HG03280 (cell line): ENCODE results near the gene ACVR1.
"Not testable (repeated sequence)": the region's sequence is repeated elsewhere in the genome, so short reads cannot be mapped to it uniquely, and the experiment has no call there.

Experiments
- ATAC-seq: cut with Tn5 transposase; IDR thresholded peaks from one replicate; pipeline ENCODE4 v1.9.1; 2021; ENCODE audit warnings: mild to moderate bottlenecking, moderate library complexity; ENCODE audit not compliant: unreplicated experiment

ACVR1 gene

DNA sequence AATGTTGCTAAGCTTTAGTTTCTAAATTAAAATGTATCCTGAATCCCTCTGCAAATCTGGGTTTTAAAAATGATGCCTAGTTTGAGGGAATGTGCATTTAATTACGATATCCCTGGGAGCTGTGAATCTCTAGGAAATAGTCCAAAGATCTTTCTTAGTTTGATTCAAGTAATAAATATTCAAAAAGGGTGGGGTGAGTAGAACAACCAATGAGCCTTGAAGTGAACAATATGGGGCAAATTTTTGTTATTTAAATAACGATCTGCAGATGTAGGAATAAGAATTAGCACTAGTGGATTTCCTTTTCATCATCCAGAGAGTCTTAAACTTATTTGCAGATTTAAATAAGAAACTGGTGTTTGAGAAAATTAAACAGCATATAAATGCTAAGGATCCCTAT, 106.3 kb downstream of the ACVR1 start:
- no peak for ATAC-seq

DNA sequence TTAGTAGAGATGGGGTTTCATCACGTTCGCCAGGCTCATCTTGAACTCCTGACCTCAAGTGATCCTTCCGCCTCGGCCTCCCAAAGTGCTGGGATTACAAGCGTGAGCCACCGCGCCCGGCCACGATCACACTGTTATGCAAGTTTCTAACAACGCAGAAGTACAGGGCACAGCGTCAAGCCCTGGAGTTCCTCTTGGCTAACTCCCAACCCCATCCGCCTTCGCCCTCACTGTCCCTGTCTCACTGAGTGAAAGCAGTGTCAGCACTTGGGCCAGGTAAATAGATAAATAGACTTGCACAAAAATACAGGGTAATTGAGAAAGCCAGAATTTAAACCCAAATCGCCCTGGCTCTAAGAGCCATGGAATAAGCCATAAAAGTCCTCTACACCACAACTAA, 111.7 kb downstream of the ACVR1 start:
- no peak for ATAC-seq

DNA sequence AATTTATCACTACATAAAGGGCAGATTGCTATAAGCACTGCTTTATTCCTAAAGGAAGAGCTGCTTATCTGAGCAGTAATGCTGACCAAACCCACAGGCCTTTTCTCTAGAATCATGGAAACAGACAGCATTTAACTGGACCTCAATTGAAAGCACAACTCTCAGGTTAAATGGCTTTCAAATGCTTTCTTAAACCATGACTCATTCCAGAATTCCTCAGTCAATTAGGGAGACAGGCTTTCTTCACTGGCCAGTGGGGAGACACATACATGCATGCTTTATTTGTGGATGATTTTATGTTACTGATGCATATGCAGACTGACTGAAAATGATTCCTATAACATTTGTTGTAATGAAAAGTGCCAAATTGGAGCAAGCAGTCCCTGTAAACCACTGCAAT, 114.6 kb downstream of the ACVR1 start:
- ATAC-seq, result no peak

DNA sequence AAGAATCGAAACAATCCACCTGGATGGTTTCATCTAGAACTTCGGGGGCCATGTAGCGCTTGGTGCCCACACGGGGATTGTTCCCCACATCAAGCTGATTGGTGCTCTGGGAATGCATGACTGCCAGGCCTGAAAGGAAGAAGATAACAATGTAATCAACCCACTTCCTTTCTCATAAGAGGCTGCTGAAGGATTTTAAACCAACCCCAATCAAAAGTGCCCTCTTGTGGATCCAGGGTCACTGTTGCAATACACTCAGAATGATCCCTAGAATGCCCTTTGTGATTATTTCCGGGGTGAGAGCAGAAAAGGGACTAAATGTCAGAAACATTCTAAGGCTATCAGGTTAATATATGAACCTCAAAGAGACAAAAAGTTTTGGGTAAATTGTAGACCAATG, 115.2 kb downstream of the ACVR1 start:
- no peak for ATAC-seq

DNA sequence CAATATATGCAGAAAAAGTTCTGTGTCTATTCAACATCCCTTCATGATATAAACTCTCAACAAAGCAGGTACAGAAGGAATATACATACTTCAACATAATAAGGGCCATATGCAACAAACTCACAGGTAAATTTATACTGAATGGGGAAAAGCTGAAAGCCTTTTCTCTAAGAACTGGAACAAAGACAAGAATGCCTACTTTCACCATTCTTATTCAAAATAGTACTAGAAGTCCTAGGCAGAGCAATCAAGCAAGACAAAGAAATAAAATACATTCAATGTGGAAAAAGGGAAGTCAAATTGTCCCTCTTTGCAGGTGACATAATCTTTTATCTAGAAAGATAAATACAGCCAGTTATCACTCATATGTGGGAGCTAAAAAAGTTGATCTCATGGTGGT, 116.3 kb downstream of the ACVR1 start:
- ATAC-seq, result no peak

DNA sequence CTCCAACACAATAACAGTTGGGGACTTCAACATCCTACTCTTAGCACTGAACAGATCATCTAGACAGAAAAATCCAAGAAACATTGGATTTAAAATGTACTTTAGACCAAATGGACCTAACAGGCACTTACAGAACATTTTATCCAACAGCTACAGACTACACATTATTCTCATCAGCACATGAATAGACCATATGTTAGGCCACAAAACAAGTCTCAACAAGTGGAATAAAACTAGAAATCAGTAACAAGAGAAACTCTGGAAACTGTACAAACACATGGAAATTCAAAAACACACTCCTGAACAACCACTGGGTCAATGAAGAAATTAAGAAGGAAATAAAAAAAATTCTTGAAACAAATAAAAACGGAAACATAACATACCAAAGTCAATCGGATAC, 117.5 kb downstream of the ACVR1 start:
- no peak for ATAC-seq

DNA sequence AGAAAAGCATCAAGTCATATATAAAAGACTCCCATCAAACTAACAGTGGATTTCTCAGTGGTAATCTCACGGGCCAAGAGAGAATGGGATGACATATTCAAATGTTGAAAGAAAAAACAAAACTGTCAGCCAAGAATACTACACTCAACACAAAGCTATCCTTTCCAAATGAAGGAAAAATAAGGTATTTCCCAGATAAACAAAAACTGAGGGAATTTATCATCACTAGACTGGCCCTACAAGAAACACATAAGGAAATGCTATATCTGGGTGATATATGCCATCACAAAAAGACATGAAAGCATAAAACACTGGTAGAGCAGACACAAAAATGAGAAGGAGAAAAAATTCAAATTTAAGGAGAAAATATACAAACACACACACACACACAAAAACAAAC, 118.6 kb downstream of the ACVR1 start:
- no peak for ATAC-seq

DNA sequence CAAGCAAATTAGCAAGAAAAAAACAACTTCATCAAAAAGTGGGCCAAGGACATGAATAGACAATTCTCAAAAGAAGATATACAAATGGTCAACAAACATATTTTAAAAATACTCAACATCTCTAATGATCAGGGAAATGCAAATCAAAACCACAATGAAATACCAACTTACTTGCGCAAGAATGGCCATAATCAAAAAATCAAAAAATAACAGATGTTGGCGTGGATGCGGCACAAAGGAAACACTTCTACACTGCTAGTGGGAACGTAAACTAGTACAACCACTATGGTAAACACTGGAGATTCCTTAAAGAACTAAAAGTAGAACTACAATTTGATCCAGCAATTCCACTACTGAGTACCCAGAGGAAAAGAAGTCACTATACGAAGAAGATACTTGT, 119.7 kb downstream of the ACVR1 start:
- not testable (repeated sequence) for ATAC-seq

DNA sequence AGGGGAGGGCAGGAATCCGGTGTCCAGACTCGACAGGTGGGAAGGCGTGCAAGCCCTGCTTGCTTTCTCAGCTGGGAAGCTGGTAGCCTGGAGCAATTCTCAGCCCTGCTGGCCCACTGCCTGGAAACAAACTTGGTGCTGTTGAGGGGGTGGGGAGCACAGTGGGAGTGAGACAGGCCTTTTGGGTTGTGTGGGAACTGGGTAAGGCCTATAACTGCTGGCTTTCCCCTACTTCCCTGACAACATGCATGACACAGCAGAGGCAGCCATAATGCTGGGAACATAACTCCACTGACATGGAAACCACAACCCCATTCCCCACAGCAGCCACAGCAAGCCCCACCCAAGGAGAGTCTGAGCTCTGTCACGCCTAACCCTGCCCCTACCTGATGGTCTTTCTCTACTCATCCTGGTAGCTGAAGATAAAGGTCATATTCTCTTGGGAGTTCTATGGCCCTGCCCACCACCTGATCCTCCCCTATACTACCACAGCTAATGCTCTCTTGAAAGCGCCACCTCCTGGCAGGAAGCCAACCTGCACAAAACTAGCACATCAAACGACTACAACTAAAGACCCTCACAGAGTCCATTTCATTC, 124.6 kb downstream of the ACVR1 start:
- peak; percentile 61 for ATAC-seq

DNA sequence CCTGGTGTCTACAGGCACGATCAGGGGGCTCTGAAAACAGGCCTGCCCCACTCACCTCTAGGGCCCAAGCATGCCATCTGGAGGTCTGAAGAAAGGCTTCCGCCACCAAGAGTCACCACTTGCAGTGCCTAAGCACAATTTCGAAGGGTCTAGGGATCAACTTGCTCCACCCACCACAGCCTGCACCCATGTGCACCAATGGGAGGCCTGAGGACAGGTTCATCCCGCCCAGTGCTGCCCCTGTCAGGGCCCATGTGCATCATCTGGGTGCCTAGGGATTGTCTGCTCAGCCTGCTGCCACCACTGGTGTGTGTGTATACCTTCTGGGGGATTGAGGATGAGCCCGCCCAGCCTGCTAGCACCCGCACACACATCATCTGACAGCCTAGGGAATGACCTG, 126.4 kb downstream of the ACVR1 start:
- no peak for ATAC-seq

DNA sequence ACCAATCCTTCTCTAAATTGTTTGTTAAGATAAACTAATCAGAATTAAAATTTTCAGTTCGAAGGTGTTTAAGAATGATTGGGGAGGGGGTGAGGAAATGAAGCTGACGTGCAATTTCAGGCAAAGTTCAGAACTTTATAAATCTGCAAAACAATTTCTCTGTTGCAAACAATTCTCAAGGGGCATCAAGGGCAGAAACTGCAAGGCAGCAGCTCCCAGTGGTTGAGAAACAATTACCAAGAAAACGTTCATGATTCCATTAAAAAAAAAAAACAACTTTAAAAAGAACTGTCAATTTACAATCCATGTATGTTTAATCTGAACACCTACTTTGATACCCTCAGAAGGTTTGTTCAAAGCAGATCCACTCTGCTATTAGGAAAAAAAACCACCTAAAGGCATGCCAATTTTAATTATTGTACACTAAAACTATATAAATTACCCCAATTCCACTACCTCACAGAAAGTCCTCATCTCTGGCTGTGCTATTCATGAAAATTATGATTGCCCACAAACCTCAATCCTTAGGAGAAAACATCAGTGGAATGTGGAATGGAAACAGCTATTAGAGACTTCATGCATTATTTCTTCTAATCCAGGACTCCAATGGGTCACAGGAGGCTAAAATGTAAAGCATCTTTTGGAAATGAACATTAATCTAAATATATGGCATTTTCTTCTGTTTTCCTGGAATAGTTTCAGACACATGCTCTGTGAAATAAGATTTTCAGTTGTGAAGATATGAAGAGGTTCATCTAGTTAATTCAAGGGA, 127.6 kb downstream of the ACVR1 start:
- no peak for ATAC-seq

DNA sequence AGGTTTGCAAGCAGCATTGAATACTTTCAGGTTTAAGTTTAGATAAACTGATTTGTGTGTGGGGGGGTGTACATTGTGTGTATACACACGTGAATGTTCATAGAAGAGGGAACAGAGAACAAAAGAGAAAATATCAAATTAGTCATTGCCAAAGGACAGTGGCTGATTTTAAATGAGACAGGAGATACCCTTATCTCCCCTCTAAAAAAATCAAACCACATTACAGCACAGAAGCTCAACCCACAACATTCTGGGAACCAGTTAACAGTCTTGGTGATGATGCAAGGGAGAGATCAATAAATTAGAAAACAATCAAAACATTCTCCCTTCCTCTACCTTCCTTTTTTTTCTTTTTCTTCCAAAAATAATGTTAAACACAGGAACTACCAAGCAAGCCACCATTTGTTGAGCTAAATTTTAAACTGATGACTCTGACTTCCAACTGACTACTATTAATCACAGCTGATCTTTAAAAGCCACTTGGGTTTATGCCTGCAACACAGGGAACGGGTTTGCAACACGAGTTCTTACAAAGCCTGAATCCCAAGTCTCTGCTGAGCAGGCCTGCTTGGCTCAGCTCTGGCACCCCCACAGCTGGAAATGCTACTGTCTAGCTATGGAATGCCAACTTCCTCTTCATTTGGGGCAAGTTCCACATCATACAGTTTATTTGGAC, 128.3 kb downstream of the ACVR1 start:
- no peak for ATAC-seq

DNA sequence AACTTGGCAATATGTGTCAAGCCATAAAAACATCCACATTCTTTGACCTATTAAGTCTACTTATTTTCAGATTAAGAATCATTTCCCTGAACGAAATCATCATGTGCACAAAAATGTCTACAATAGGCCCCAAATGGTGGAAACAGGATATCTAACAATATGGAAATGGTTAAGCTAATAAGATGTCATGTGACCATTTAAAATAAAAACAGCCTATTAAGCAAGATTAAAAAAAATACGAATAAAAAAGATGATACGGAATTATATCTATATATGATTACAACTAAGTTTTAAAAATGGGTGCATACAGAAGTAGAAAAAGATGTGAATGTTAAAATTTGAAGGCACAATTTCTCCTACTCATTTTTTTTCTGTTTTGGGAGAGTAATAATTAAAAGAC, 128.8 kb downstream of the ACVR1 start:
- no peak for ATAC-seq

DNA sequence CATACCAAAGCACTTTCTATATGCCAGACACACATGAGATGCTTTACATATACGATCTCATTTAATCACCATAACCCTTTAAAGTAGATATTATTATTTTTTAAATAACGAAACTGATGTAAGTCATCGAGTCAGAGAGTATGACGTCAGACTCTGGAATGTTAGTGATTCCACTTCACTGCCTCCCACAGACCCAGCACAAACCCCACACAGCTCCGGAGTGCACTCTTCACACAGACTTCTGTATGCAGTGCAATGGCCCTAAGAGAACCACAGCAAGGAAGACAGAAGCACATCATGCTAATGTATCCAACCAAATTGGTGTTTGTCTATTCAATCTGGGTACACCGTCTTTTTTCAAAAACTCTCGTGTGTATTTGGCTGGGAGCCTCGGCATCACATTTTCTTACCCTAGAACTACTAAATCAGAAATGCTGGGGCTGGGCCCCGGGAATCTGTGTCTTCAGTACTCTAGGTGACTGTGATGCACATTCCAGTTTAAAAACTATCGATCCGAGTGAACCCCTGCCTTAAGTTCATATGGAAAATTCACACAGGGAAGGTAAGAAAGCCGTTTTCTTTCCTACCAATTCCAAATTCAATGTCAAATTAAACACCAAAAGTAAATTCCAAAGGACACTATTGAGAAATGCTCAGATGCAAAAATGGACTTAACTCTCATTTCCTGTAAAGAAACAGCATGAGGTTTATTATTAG, 129.7 kb downstream of the ACVR1 start:
- no peak for ATAC-seq

DNA sequence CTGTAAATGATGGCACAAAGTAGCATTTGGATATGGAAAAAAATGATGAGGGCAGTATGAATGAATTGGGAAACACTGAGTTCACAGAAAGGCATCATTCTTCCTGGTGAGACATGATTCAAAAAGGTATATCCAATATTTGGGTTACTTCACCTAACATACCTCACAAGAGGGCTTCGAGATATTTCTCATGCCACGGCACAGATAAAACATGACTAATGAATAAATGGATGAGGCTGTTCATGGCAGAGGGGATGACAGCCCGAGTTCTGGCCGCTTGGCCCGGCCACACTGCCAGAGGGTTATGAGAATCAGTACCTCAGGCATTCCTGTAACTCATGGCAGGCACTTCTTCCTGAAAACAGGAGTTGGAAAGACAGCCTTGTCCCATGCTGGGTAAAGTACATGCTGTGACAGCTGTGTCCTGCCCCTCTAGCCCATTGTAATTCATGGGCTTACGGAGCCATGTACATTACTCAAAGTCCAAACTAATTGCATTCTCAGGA, 131.5 kb downstream of the ACVR1 start:
- no peak for ATAC-seq

DNA sequence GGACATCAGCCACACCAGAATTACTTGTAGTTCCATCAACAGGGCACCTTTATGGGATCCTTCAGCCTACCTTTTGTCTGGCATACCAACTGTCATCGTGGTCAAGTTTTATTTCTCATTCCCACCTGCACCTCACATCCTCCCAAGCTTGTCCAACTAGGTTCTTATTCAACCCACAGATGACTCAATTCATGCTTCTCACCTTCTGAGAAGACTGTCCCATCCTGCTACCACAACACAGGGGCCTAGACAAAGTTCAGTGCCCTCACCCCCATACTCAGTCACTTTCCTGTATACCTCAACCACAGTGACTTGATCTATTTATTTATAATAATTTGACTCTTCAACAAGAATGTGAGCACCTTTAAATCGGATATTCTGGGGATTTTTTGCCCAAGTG, 133.1 kb downstream of the ACVR1 start:
- peak; percentile 42 for ATAC-seq

DNA sequence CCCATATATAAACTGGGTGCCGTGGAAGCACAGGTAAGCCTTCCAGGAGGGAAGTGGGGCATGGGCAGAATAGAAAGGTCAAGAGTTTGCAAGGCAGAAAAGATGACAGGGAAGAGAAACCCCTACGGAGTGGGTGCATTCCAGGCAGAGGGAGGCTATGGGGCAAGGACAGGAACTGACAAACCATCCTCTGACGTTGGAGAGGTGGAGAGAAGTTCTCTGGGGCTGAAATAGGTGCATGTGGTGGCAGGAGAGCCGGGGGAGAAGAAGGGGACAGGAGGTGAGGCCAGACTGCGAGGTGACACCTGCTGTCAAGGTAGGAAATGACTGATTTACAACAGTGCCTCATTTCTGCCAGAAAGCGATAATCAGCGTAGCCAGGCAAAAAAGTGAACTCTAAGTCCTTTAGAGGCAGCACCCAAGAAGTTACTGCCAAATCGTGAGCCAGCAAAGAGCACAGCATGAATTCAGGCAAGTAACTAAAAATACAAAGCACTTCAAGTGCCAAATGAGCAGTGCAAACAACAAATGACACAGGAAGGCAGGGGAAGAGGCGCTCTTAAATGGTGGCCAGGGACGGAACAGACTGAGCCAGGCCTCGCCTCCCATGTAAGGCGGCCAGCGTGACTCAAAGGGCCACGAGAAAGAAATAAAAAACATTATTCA, 134.2 kb downstream of the ACVR1 start:
- ATAC-seq, result no peak

DNA sequence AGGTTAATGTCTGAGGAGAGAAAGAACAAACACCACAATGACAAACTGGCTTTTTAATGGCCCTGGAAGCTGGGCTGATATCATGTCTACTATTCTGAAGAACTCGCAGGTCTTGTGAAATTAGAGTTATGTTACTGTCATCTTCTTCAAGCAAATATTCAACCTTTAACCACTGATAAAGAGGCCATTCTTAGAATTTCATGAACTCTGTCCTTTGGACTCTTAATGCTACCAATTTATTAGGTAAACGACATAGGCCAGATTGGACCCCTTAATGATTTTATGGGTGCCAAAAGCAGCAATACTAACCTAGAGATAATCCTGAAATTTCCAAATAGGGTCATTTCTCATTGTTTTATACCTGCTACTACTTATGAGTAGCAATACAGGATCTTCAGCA, 138.5 kb downstream of the ACVR1 start:
- no peak for ATAC-seq

DNA sequence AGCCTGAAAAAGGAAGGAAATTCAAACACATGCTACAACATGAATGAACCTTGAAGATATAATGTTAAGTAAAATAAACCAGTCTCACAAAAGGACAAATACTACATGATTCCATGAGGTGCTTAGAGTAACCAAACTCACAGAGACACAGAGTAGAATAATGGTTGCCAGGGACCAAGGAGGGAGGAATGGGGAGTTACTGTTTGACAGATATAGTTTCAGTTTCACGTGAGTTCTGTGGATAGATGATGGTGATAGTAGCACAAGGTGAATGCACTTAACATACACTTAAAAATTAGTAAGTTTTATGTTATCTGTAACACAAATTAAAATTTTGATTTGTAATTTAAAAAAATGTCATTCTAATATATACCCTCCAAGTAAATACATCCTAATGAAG, 140.6 kb downstream of the ACVR1 start:
- ATAC-seq, result no peak

DNA sequence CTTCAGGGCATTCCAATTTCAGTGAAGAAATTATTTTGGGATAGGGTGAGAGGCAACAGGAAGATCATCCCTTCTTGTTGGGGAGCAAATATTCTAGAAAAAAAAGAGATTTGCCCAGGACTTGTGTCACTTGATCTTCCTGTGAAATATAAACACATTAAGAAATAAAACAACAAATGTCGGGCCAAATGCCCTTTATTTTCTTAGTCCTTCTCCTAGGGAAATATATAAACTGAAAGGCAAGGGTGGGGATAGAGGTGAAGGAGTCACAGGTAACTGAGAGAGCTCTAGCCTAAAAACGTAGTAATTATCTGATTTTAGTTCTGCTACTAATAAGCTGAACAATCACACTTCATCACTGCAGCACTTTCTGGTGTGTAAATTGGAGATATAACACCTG, 142.9 kb downstream of the ACVR1 start:
- ATAC-seq, result no peak

DNA sequence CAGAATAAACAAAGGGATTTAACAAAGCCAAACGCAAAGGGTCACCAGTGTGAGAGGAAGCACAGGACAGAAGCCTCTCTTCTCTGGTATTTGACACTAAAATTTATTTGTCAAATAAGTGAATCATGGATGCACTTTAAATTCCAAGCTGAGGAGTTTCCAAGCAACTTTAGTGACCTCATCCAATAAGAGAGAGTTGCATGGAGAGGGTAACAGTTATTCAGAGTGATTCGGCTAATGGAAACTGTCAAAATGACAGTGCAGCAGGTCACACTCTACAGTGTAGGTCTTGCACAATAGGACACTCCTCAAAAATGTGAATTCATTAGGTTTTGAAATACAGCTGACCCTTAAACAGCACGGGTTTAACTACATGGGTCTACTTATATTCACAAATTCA, 143.5 kb downstream of the ACVR1 start:
- ATAC-seq, result no peak
